ENCODE measurements around the gene CHRNA3.

Gene CHRNA3

GRCh38 chr15:78620527-78621421, at the start of gene CHRNA3:
TSS of gene CHRNA3 (minus strand) at chr15:78620996. CDS start at chr15:78620794, 202 bp downstream.
- no peak for DNase-seq (ENCODE audit: low read depth in 1 of 2, low spot score in 1 of 2)

- DNase-seq (ENCODE audit: low read depth in 1 of 2, low spot score in 1 of 2): no peak
Observed at GRCh38 chr15:78668987-78669386, 48.2 kb upstream of the CHRNA3 start.

- DNase-seq (ENCODE audit: low read depth in 1 of 2, low spot score in 1 of 2): no peak
Observed at GRCh38 chr15:78667578-78668236, 46.9 kb upstream of the CHRNA3 start.

- DNase-seq (ENCODE audit: low read depth in 1 of 2, low spot score in 1 of 2): no peak
Observed at GRCh38 chr15:78666010-78666409, 45.2 kb upstream of the CHRNA3 start.

GRCh38 chr15:78663703-78664102, 42.9 kb upstream of the CHRNA3 start:
- DNase-seq (ENCODE audit: low read depth in 1 of 2, low spot score in 1 of 2): no peak

GRCh38 chr15:78662028-78662427, 41.2 kb upstream of the CHRNA3 start:
- DNase-seq (ENCODE audit: low read depth in 1 of 2, low spot score in 1 of 2): no peak

GRCh38 chr15:78661001-78661400, 40.2 kb upstream of the CHRNA3 start:
- no peak for DNase-seq (ENCODE audit: low read depth in 1 of 2, low spot score in 1 of 2)

- DNase-seq (ENCODE audit: low read depth in 1 of 2, low spot score in 1 of 2): no peak
Observed at GRCh38 chr15:78660584-78660983, 39.8 kb upstream of the CHRNA3 start.

- DNase-seq (ENCODE audit: low read depth in 1 of 2, low spot score in 1 of 2): no peak
Observed at GRCh38 chr15:78658823-78659222, 38.0 kb upstream of the CHRNA3 start.

- no peak for DNase-seq (ENCODE audit: low read depth in 1 of 2, low spot score in 1 of 2)
Observed at GRCh38 chr15:78654272-78654671, 33.5 kb upstream of the CHRNA3 start.

- no peak for DNase-seq (ENCODE audit: low read depth in 1 of 2, low spot score in 1 of 2)
Observed at GRCh38 chr15:78651930-78652615, 31.3 kb upstream of the CHRNA3 start.

GRCh38 chr15:78651007-78651406, 30.2 kb upstream of the CHRNA3 start:
- DNase-seq (ENCODE audit: low read depth in 1 of 2, low spot score in 1 of 2): no peak

- no peak for DNase-seq (ENCODE audit: low read depth in 1 of 2, low spot score in 1 of 2)
Observed at GRCh38 chr15:78650022-78650421, 29.2 kb upstream of the CHRNA3 start.

GRCh38 chr15:78645009-78645408, 24.2 kb upstream of the CHRNA3 start:
- no peak for DNase-seq (ENCODE audit: low read depth in 1 of 2, low spot score in 1 of 2)

- no peak for DNase-seq (ENCODE audit: low read depth in 1 of 2, low spot score in 1 of 2)
Observed at GRCh38 chr15:78642331-78642730, 21.5 kb upstream of the CHRNA3 start.

- no peak for DNase-seq (ENCODE audit: low read depth in 1 of 2, low spot score in 1 of 2)
Observed at GRCh38 chr15:78641749-78642275, 21.0 kb upstream of the CHRNA3 start.

- no peak for DNase-seq (ENCODE audit: low read depth in 1 of 2, low spot score in 1 of 2)
Observed at GRCh38 chr15:78641102-78641748, 20.4 kb upstream of the CHRNA3 start, which contains the start of gene CHRNB4. TSS of gene CHRNB4 (minus strand) at chr15:78641210. CDS start at chr15:78641133, 77 bp downstream.

GRCh38 chr15:78640527-78641101, 19.8 kb upstream of the CHRNA3 start:
- no peak for DNase-seq (ENCODE audit: low read depth in 1 of 2, low spot score in 1 of 2)

GRCh38 chr15:78638658-78639314, 18.0 kb upstream of the CHRNA3 start:
- peak in 1 of 2 donors; percentile 18 for DNase-seq (ENCODE audit: low read depth in 1 of 2, low spot score in 1 of 2)
